Karpas-422 (cell line): ENCODE results near the gene OSBP2. TPM values are rescaled to one million over a fixed set of nuclear protein-coding genes. Genes with fewer than 3 reads are reported as not detected.

ENCODE experiments used
- DNase-seq: peaks from one replicate; pipeline ENCODE4 v3.0.0-alpha.2; 2015
- H2AFZ ChIP-seq: fragments of 200-600 bp; sonication (generic); 2 replicates; pipeline ENCODE4 v1.6.1; 2014; ENCODE audit warnings: antibody characterized with exemption, low read length, mixed read lengths
- H3K27ac ChIP-seq: fragments of 200-600 bp; sonication (generic); 2 replicates; pipeline ENCODE4 v1.5.1; 2014; ENCODE audit warnings: mild to moderate bottlenecking, low read length, moderate library complexity
- H3K27me3 ChIP-seq: fragments of 200-600 bp; sonication (generic); 2 replicates; pipeline ENCODE4 v1.6.1; 2014; ENCODE audit warnings: low read length, mixed read lengths
- H3K36me3 ChIP-seq: fragments of 200-600 bp; sonication (generic); 2 replicates; pipeline ENCODE4 v1.6.1; 2014; ENCODE audit warnings: low read length, mixed read lengths; ENCODE audit not compliant: insufficient read depth
- H3K4me1 ChIP-seq: fragments of 200-600 bp; sonication (generic); 2 replicates; pipeline ENCODE4 v1.6.1; 2014; ENCODE audit warnings: mild to moderate bottlenecking, low read length, mixed read lengths
- H3K4me2 ChIP-seq: fragments of 200-600 bp; sonication (generic); 2 replicates; pipeline ENCODE4 v1.6.1; 2014; ENCODE audit warnings: low read length, low read depth, mild to moderate bottlenecking; ENCODE audit not compliant: poor library complexity, severe bottlenecking
- H3K4me3 ChIP-seq: fragments of 200-600 bp; sonication (generic); 2 replicates; pipeline ENCODE4 v1.5.1; 2014; ENCODE audit warnings: mild to moderate bottlenecking, antibody characterized with exemption, low read length, mixed read lengths
- H3K79me2 ChIP-seq: fragments of 200-600 bp; sonication (generic); 2 replicates; pipeline ENCODE4 v1.6.1; 2014; ENCODE audit warnings: mild to moderate bottlenecking, low read length, mixed read lengths
- H3K9ac ChIP-seq: fragments of 200-600 bp; sonication (generic); 2 replicates; pipeline ENCODE4 v1.6.0; 2014; ENCODE audit warnings: low read length
- H3K9me2 ChIP-seq: fragments of 200-600 bp; sonication (generic), shearing (Covaris generic); replicated peaks from 2 replicates; pipeline ENCODE4 v1.6.0; 2014; ENCODE audit warnings: mild to moderate bottlenecking, low read length, moderate library complexity; ENCODE audit not compliant: insufficient read depth
- H3K9me3 ChIP-seq: fragments of 300-700, 200-600 bp; sonication (generic); 2 replicates; pipeline ENCODE4 v1.6.1; 2014; ENCODE audit warnings: low read length, mixed read lengths
- H4K20me1 ChIP-seq: fragments of 200-600 bp; sonication (generic); 2 replicates; pipeline ENCODE4 v1.6.1; 2014; ENCODE audit warnings: mild to moderate bottlenecking, antibody characterized with exemption, low read length, low read depth; ENCODE audit not compliant: insufficient read depth
- small RNA-seq: library from RNA; depleted of rRNA; stranded (forward); fragments of <200 nt; gene quantifications from one replicate; pipeline ENCODE3, GENCODE V24; 2014
- total RNA-seq: library from RNA; depleted of rRNA; stranded (reverse); fragments of >200 nt; shearing (Covaris generic); gene quantifications from 2 replicates; pipeline ENCODE4 v1.2.3, GENCODE V29; 2014; ENCODE audit warnings: low replicate concordance; rRNA removed

OSBP2 gene
- total RNA-seq, 1 experiment from 2014 or later = 0.07 TPM

DNA sequence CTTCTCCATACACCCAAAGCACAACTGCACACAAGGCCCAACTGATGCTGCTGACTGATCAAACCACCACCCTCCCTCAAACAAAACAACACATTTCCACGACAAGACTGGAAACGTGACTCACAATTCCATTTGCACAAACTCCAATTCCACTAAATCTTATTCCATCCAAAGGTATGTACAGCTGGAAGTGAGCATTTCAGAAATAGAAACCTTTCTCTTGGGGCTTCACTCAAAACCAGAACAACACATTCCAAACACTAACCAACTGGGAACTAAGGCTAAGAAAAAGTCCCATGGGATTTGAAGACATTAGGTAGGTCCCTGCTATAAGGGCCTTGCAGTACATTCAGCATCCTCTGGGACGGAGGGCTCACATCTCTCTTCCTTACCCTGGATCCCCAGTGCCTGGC is 254.3 kb downstream of the OSBP2 start:
- Histone ChIP-seq H3K27me3 (no peaks in the 10 kb centered on the region), H3K9me2 (no peaks in the 10 kb centered on the region), H3K9me3 (no peaks in the 10 kb centered on the region), H3K9ac (no peak overlapping the region), H3K36me3 (peaks cover 64% of the 10 kb centered on the region; the same call in 1 of the 2 replicates), H4K20me1 (no peaks in the 10 kb centered on the region), H3K79me2 (no peaks in the 10 kb centered on the region), H3K4me2 (no peak overlapping the region), H2AFZ (no peak overlapping the region), H3K4me1 (no peaks in the 10 kb centered on the region), H3K4me3 (no peak overlapping the region), H3K27ac (no peak overlapping the region)
- no peak for DNase-seq

DNA sequence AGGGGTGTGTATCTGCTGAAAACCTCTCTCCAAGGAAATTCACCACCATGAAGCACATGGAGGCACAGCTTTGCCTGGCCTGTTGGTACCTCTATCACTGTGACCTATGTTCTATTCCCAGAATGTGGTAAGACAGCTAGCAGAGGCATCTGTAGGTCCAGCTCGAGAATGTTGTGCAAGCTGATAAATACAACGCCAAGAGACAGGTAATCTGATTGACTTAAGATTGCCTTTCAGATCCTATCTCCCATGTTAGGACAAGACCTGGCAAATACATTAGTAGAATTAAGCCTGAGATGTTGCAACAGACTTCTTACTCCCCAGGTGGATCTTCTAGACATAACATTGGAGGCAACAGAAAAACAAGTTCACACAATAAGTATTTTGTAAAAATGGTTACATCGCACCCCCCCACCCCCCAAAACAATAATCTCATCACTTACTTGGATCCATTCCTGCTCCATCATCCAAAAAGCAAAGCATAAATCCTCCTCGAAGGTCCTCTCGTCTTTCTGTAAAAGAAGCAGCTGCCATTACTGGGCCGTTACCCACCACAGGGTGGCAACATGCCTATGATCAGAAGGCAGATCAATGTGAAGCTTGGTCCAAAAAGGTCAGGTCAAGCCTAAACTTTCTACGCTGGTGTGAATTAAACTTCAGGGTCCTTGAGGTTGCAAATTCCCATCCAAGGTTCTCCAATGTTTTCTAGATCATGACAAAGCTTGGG is 255.4 kb downstream of the OSBP2 start:
- no peak for DNase-seq
- peaks cover 57% of the 10 kb centered on the region; the same call in 1 of the 2 replicates for H3K36me3 ChIP-seq
- H3K27ac ChIP-seq = no peak overlapping the region
- no peak overlapping the region for H2AFZ ChIP-seq
- no peaks in the 10 kb centered on the region for H3K27me3 ChIP-seq
- no peaks in the 10 kb centered on the region for H4K20me1 ChIP-seq
- H3K9ac ChIP-seq = no peak overlapping the region
- no peaks in the 10 kb centered on the region for H3K79me2 ChIP-seq
- H3K9me3 ChIP-seq = no peaks in the 10 kb centered on the region
- no peaks in the 10 kb centered on the region for H3K9me2 ChIP-seq
- H3K4me2 ChIP-seq = no peak overlapping the region
- H3K4me1 ChIP-seq = no peaks in the 10 kb centered on the region
- H3K4me3 ChIP-seq = no peak overlapping the region

DNA sequence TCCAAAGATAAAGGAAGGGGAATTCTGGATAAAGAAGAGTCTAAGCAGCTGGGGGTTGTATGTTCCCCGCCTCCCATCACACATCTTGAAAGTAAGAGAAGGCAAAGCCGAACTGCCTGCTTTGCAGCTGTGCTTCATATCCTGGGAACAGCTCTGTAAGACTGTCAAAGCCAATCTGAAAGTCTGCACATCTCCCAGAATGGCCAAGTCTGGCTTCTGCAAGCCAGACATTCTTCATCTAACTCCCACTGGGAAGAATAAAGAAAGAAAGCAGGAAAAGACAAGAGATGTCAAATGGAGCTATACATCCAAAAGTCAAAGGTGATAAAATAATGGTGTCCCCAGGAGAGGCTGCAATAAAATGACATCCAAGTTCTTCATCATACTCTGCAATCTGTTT is 258.5 kb downstream of the OSBP2 start:
- H2AFZ ChIP-seq = no peak overlapping the region
- DNase-seq = no peak
- peaks cover 1% of the 10 kb centered on the region; the same call in 1 of the 2 replicates for H3K4me1 ChIP-seq
- no peaks in the 10 kb centered on the region for H3K9me2 ChIP-seq
- H3K4me2 ChIP-seq = no peak overlapping the region
- H3K36me3 ChIP-seq = peaks cover 50% of the 10 kb centered on the region
- peaks cover 20% of the 10 kb centered on the region for H3K79me2 ChIP-seq
- no peak overlapping the region for H3K9ac ChIP-seq
- no peaks in the 10 kb centered on the region for H4K20me1 ChIP-seq
- H3K27ac ChIP-seq = no peak overlapping the region
- no peak overlapping the region for H3K4me3 ChIP-seq
- H3K9me3 ChIP-seq = no peaks in the 10 kb centered on the region
- no peaks in the 10 kb centered on the region for H3K27me3 ChIP-seq

DNA sequence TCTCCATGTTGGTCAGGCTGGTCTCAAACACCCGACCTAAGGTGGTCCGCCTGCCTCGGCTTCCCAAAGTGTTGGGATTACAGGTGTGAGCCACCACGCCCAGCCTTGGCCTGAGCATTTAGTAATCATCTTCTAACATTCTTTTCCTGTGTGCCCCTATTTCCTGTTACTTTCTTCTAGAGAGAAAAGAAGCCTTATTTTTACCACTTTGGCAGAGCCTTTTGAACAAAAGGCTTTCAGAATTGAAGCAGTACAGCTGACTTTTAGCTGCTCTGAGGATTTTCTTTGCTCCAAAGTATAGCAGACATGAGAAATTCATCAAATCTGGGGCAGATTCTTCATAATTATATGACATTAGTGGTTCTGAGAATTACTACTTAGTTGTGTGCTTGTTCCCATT is 260.5 kb downstream of the OSBP2 start:
- Histone ChIP-seq H3K9ac (no peak overlapping the region), H3K9me2 (no peaks in the 10 kb centered on the region), H3K4me3 (no peak overlapping the region), H3K27ac (no peak overlapping the region), H3K9me3 (no peaks in the 10 kb centered on the region), H2AFZ (no peak overlapping the region), H3K79me2 (peaks cover 29% of the 10 kb centered on the region), H3K27me3 (no peaks in the 10 kb centered on the region), H3K36me3 (peaks cover 35% of the 10 kb centered on the region), H3K4me2 (no peak overlapping the region), H4K20me1 (no peaks in the 10 kb centered on the region), H3K4me1 (peaks cover 4% of the 10 kb centered on the region; the same call in 1 of the 2 replicates)
- DNase-seq = no peak

Small RNA genes lying within 50 kb of the gene (small RNA-seq; reads per million reads assigned to genes)
- gene MIR3200 = 0.12 reads per million

Other genes starting within 250 kb of the OSBP2 start
- gene SEC14L3, start 222.9 kb upstream of the OSBP2 start, total RNA-seq = not detected in 2 replicates
- gene SEC14L4, start 189.2 kb upstream of the OSBP2 start, total RNA-seq = not detected in 2 replicates
- gene SEC14L6, start 148.1 kb upstream of the OSBP2 start, total RNA-seq = not detected in 2 replicates
- gene GAL3ST1, start 120.2 kb upstream of the OSBP2 start, total RNA-seq = not detected in 2 replicates
- gene PES1, start 103.0 kb upstream of the OSBP2 start, total RNA-seq = 93.6 and 110 TPM in 2 replicates
- gene TCN2, start 87.7 kb upstream of the OSBP2 start, total RNA-seq = 0.18 and 0.93 TPM in 2 replicates
- 0.97 and 1.2 TPM in 2 replicates for gene SLC35E4, start 59.1 kb upstream of the OSBP2 start, total RNA-seq
- 6.3 and 11.2 TPM in 2 replicates for gene DUSP18, start 27.0 kb upstream of the OSBP2 start, total RNA-seq